Fibroblast of lung (primary cell): Measurements from ENCODE around the gene CSNK1G2. TPM values are rescaled to one million over a fixed set of nuclear protein-coding genes. Genes with fewer than 3 reads are reported as not detected.
A peak's percentile ranks its signal among the peaks of the same experiment; 100 is the strongest.

Experiments
- DNase-seq, 2 donors: peaks; one replicate each; pipeline versions ENCODE4 v3.0.0 to v3.0.0-alpha.2; 2010; ENCODE audit warnings: low read depth in 2 of 2
- H2AFZ ChIP-seq: 2 replicates; pipeline ENCODE4 v1.5.1; 2012; ENCODE audit warnings: low read length, control low read depth, inconsistent platforms
- H3K27ac ChIP-seq: 2 replicates; pipeline ENCODE4 v1.5.1; 2011; ENCODE audit warnings: low read length, control low read depth; ENCODE audit not compliant: insufficient read depth
- H3K27me3 ChIP-seq: 2 replicates; pipeline ENCODE4 v1.5.1; 2011; ENCODE audit warnings: mild to moderate bottlenecking, low read length; ENCODE audit not compliant: control insufficient read depth, insufficient read depth
- H3K36me3 ChIP-seq: 2 replicates; pipeline ENCODE4 v1.5.1; 2011; ENCODE audit warnings: low read length; ENCODE audit not compliant: control insufficient read depth, insufficient read depth
- H3K4me1 ChIP-seq: 2 replicates; pipeline ENCODE4 v1.5.1; 2011; ENCODE audit warnings: low read length; ENCODE audit not compliant: control insufficient read depth, insufficient read depth; ENCODE audit errors: extremely low read depth
- H3K4me2 ChIP-seq: 2 replicates; pipeline ENCODE4 v1.5.1; 2011; ENCODE audit warnings: low read length, control low read depth; ENCODE audit not compliant: insufficient read depth; ENCODE audit errors: extremely low read depth
- H3K4me3 ChIP-seq, 4 experiments: fragments of 200-600 bp in 1 of 4; sonication (generic) in 1 of 4; replicated peaks in 1 of 4; 2 replicates each; pipeline ENCODE4 v1.5.1; 2011 to 2016; ENCODE audit warnings: low read length in 4 of 4, low read depth in 3 of 4, mild to moderate bottlenecking in 3 of 4, control low read depth in 2 of 4, inconsistent platforms in 1 of 4, mixed read lengths in 1 of 4; ENCODE audit not compliant: insufficient read depth in 1 of 4; ENCODE audit errors: control extremely low read depth in 1 of 4
- H3K79me2 ChIP-seq: 2 replicates; pipeline ENCODE4 v1.5.1; 2012; ENCODE audit warnings: mild to moderate bottlenecking, low read length, inconsistent platforms; ENCODE audit not compliant: control insufficient read depth, insufficient read depth
- H3K9ac ChIP-seq: 2 replicates; pipeline ENCODE4 v1.5.1; 2011; ENCODE audit warnings: mild to moderate bottlenecking, low read length, control low read depth; ENCODE audit not compliant: insufficient read depth
- H3K9me3 ChIP-seq: 2 replicates; pipeline ENCODE4 v1.5.1; 2012; ENCODE audit warnings: low read depth, low read length; ENCODE audit not compliant: control insufficient read depth, insufficient read depth
- H4K20me1 ChIP-seq: 2 replicates; pipeline ENCODE4 v1.5.1; 2011; ENCODE audit warnings: low read length; ENCODE audit not compliant: control insufficient read depth, insufficient read depth; ENCODE audit errors: extremely low read depth
- EZH2 ChIP-seq: IDR thresholded peaks from 2 replicates; pipeline ENCODE4 v1.5.1; 2012; ENCODE audit warnings: low read length, control low read depth, mild to moderate bottlenecking; ENCODE audit errors: missing control alignments
- polyA plus RNA-seq, 2 donors: library from polyadenylated mRNA; depleted of rRNA in 1 of 2; stranded (reverse) in 1 of 2; unstranded in 1 of 2; fragments of >200 nt; gene quantifications; 2 replicates each; pipeline ENCODE4 v1.2.1, GENCODE V29; 2011 to 2012; ENCODE audit warnings: missing spikeins in 1 of 2
- total RNA-seq: library from RNA; depleted of rRNA; stranded (reverse); fragments of >200 nt; gene quantifications from 2 replicates; pipeline ENCODE4 v1.2.1, GENCODE V29; 2014
- TF ChIP-seq, protein P1 (sequence below), 2 donors: IDR thresholded peaks in 1 of 2; conservative IDR thresholded peaks in 1 of 2; 1 replicate in 1 of 2; 2 replicates in 1 of 2; pipeline ENCODE4 v1.5.1; 2011 to 2012; ENCODE audit warnings: low read length in 2 of 2, control low read depth in 1 of 2, inconsistent platforms in 1 of 2, low read depth in 1 of 2, mild to moderate bottlenecking in 1 of 2

Gene CSNK1G2
- total and polyA plus RNA-seq, 2 donors (not counting 1 experiment from before 2014, with no cell fraction given) = 21.2 to 58.6 TPM

DNA sequence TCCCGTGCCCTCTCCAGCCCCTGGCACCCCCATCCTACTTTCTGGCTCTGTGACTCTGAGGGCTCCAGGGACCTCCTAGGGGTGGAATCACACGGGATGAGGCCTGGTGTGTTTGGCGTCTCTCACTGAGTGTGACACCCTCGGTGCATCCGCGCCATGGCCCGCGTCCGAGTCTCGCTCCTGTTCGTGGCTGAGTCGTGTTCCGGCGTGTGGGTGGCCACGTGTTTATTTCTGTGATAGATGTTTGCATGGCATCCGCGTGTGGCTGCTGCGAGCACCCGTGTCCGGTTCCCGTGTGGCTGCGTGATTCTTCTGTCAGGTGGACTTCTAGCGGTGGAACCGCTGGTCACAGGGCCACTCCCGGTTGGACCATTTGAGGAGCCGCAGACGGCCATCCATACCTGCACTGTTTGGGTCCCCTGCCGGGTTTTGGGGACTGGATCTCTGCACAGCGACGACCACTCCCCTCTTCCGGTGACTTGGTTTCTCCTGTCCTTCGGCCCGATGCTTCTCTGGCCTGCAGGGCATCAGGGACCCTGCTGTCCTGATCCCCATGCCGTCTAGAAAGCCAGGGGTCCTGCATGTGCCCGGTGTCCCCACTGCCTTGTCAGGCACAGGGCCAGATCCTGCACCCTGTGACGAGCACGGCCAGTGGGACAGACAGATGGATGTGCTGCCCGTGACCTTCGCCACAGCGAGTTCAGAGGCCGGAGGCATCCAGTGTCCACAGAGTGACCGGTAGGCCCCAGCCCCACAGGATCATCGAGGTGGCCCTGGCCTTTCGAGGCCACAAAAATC, 8.5 kb downstream of the CSNK1G2 start:
- H4K20me1 ChIP-seq = peaks cover 2% of the 10 kb centered on the region
- no peaks in the 10 kb centered on the region for H3K27me3 ChIP-seq
- H3K27ac ChIP-seq = no peak overlapping the region
- peaks cover 6% of the 10 kb centered on the region for H3K36me3 ChIP-seq
- peaks cover 68% of the 10 kb centered on the region for H3K79me2 ChIP-seq
- no peak overlapping the region for H3K9ac ChIP-seq
- TF ChIP-seq, protein P1, sequence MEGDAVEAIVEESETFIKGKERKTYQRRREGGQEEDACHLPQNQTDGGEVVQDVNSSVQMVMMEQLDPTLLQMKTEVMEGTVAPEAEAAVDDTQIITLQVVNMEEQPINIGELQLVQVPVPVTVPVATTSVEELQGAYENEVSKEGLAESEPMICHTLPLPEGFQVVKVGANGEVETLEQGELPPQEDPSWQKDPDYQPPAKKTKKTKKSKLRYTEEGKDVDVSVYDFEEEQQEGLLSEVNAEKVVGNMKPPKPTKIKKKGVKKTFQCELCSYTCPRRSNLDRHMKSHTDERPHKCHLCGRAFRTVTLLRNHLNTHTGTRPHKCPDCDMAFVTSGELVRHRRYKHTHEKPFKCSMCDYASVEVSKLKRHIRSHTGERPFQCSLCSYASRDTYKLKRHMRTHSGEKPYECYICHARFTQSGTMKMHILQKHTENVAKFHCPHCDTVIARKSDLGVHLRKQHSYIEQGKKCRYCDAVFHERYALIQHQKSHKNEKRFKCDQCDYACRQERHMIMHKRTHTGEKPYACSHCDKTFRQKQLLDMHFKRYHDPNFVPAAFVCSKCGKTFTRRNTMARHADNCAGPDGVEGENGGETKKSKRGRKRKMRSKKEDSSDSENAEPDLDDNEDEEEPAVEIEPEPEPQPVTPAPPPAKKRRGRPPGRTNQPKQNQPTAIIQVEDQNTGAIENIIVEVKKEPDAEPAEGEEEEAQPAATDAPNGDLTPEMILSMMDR (conservative IDR thresholded peaks at IDR 0.05 in 1 of 2, IDR thresholded peaks at IDR 0.05 in 1 of 2; ENCODE audit: low read depth in 1 of 2, low read length in 2 of 2) = no peak
- TF ChIP-seq EZH2 = no peak
- no peak overlapping the region for H3K4me2 ChIP-seq
- H3K4me3 ChIP-seq = no peak overlapping the region
- H2AFZ ChIP-seq = no peak overlapping the region
- H3K9me3 ChIP-seq = no peaks in the 10 kb centered on the region
- DNase-seq = no peak
- no peaks in the 10 kb centered on the region for H3K4me1 ChIP-seq

DNA sequence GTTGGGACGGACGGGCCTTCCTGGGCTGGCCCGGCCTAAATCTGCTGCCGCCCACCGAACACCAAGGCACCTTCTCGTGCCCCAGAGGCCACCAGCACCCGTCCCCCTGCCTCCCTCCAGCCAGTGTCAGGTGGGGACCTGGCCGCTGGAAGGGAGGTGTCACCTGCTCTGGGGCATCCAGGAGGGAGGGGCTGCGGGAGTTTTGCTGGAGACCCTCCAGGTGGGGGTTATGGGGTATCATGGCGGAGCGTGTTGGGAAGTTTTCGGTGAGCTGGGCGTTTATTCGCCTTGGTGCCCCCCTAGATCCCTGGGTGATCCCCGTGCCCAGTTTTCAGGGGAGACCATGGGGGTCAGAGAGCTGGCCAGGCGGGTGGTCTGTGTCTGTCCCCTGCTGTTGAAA, 9.7 kb downstream of the CSNK1G2 start:
- H3K27ac ChIP-seq = no peak overlapping the region
- H3K27me3 ChIP-seq = no peaks in the 10 kb centered on the region
- H3K4me3 ChIP-seq = no peak overlapping the region
- TF ChIP-seq EZH2 = no peak
- TF ChIP-seq, protein P1 (conservative IDR thresholded peaks at IDR 0.05 in 1 of 2, IDR thresholded peaks at IDR 0.05 in 1 of 2; ENCODE audit: low read depth in 1 of 2, low read length in 2 of 2) = no peak
- peaks cover 6% of the 10 kb centered on the region for H3K36me3 ChIP-seq
- H3K4me2 ChIP-seq = no peak overlapping the region
- peaks cover 2% of the 10 kb centered on the region for H4K20me1 ChIP-seq
- no peaks in the 10 kb centered on the region for H3K4me1 ChIP-seq
- no peaks in the 10 kb centered on the region for H3K9me3 ChIP-seq
- no peak for DNase-seq
- no peak overlapping the region for H3K9ac ChIP-seq
- H3K79me2 ChIP-seq = peaks cover 62% of the 10 kb centered on the region
- no peak overlapping the region for H2AFZ ChIP-seq

DNA sequence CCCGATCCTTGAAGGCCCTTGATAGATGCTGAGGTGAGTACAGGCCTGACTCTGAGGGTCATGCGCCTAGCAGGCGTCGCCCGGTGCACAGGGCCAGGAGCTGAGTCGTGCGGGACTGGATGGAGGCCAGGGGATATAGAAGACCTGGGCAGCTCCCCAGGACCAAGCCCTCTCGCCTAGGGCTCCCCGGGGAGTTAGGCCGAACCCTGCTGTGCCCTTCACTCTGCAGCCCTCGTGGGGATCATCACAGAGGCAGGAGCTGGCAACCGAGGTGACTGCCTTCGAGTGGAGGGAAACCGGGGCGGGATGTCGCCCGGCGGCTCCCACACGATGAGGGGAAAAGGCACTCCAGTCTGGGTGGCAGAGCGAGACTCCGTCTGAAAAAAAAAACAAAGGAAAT, 11.7 kb downstream of the CSNK1G2 start:
- H3K4me1 ChIP-seq = no peaks in the 10 kb centered on the region
- no peak overlapping the region for H3K4me2 ChIP-seq
- DNase-seq = peak in 1 of 2 donors; percentile 28

More for the DNA sequence above, 11.7 kb downstream of the CSNK1G2 start:
- H3K9ac ChIP-seq = no peak overlapping the region
- H3K79me2 ChIP-seq = peaks cover 57% of the 10 kb centered on the region
- no peaks in the 10 kb centered on the region for H3K9me3 ChIP-seq
- TF ChIP-seq EZH2 = no peak
- TF ChIP-seq, protein P1 (conservative IDR thresholded peaks at IDR 0.05 in 1 of 2, IDR thresholded peaks at IDR 0.05 in 1 of 2; ENCODE audit: low read depth in 1 of 2, low read length in 2 of 2) = no peak
- H3K36me3 ChIP-seq = peaks cover 6% of the 10 kb centered on the region
- H3K27me3 ChIP-seq = no peaks in the 10 kb centered on the region
- H3K4me3 ChIP-seq = no peak overlapping the region
- peaks cover 2% of the 10 kb centered on the region for H4K20me1 ChIP-seq
- H2AFZ ChIP-seq = no peak overlapping the region
- H3K27ac ChIP-seq = no peak overlapping the region
